Transverse colon (tissue), 4 donors: Measurements from ENCODE around the gene NCOA4.
"Not testable (repeated sequence)": the region's sequence is repeated elsewhere in the genome, so short reads cannot be mapped to it uniquely, and the experiment has no call there.

ENCODE experiments used
- CTCF ChIP-seq, 5 experiments: fragments of 200-600 bp in 3 of 5; fragments of 450-650 bp in 2 of 5; sonication (generic) in 3 of 5; IDR thresholded peaks; 1 replicate in 2 of 5; 2 replicates in 3 of 5; pipeline ENCODE4 v1.5.1; 2016 to 2017; ENCODE audit warnings: antibody characterized with exemption in 5 of 5, inconsistent platforms in 3 of 5, mild to moderate bottlenecking in 2 of 5, moderate library complexity in 1 of 5
- POLR2A ChIP-seq: fragments of 450-650 bp; IDR thresholded peaks from one replicate; pipeline ENCODE4 v1.6.1; 2016; ENCODE audit warnings: antibody characterized with exemption, mild to moderate bottlenecking, moderate library complexity
- POLR2AphosphoS5 ChIP-seq, 3 donors: sonication (generic); formaldehyde crosslinking; IDR thresholded peaks; one replicate each; pipeline ENCODE4 v1.6.1; 2016; ENCODE audit warnings: antibody characterized with exemption in 3 of 3

- TF ChIP-seq POLR2AphosphoS5 (IDR thresholded peaks at IDR 0.05); CTCF (IDR thresholded peaks at IDR 0.05); POLR2A: not testable (repeated sequence)
Observed at GRCh38 chr10:45971742-45972105, 58.7 kb downstream of the NCOA4 start.
